ENCODE data around the gene HERC3. TPM values are rescaled to one million over a fixed set of nuclear protein-coding genes. Genes with fewer than 3 reads are reported as not detected.

HERC3 gene
- total and polyA plus RNA-seq, 4 donors, result 5.1 to 22.1 (median 10.0) TPM

DNA sequence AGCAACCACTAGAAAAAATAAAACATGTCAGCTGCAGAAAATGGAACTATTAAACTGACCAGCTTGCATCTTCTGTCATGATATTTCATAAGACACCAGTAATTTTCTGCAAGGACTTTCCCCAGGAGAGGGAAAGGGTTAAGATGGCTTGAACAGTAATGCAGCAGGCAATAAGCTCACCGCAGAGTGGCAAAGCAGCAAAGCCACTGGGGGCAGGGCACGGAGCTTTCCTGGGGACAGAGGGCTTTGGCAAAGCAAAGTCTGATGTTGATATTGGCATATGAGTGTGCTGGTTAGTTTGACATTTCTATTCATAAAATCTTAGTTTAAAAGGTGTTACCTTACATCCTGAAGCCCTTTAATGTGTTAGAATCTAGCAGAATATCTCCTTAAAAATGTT is 160.5 kb downstream of the HERC3 start:
- Histone ChIP-seq H3K4me3 (ENCODE audit: low read depth in 1 of 3, low read length in 3 of 3) (peak overlapping the region in 2 of 3 donors; percentile 12 to 22), H3K36me3 (ENCODE audit: control insufficient read depth in 4 of 4, insufficient read depth in 3 of 4, low read depth in 1 of 4, low read length in 3 of 4) (peaks cover 0 to 20% (median 15%) of the 10 kb centered on the region in 4 donors), H3K27me3 (ENCODE audit: control insufficient read depth in 4 of 4, insufficient read depth in 4 of 4, low read length in 3 of 4) (no peaks in the 10 kb centered on the region), H3K9me3 (ENCODE audit: control insufficient read depth in 4 of 4, low read length in 3 of 4) (no peaks in the 10 kb centered on the region), H3K9ac (ENCODE audit: low read depth in 1 of 2, low read length in 2 of 2) (peak overlapping the region; percentile 12 to 72), H3K27ac (ENCODE audit: low read depth in 1 of 2, low read length in 2 of 2) (peak overlapping the region; percentile 71 to 86), H3K4me1 (ENCODE audit: control insufficient read depth in 4 of 4, insufficient read depth in 4 of 4, low read length in 3 of 4) (peaks cover 2 to 45% (median 38%) of the 10 kb centered on the region in 4 donors)
- WGBS, result 32% methylated on average over 2 of the region's 2 CpGs
- TF ChIP-seq, protein P1, sequence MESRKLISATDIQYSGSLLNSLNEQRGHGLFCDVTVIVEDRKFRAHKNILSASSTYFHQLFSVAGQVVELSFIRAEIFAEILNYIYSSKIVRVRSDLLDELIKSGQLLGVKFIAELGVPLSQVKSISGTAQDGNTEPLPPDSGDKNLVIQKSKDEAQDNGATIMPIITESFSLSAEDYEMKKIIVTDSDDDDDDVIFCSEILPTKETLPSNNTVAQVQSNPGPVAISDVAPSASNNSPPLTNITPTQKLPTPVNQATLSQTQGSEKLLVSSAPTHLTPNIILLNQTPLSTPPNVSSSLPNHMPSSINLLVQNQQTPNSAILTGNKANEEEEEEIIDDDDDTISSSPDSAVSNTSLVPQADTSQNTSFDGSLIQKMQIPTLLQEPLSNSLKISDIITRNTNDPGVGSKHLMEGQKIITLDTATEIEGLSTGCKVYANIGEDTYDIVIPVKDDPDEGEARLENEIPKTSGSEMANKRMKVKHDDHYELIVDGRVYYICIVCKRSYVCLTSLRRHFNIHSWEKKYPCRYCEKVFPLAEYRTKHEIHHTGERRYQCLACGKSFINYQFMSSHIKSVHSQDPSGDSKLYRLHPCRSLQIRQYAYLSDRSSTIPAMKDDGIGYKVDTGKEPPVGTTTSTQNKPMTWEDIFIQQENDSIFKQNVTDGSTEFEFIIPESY (IDR thresholded peaks at IDR 0.05), result no peak
- TF ChIP-seq, protein P2, sequence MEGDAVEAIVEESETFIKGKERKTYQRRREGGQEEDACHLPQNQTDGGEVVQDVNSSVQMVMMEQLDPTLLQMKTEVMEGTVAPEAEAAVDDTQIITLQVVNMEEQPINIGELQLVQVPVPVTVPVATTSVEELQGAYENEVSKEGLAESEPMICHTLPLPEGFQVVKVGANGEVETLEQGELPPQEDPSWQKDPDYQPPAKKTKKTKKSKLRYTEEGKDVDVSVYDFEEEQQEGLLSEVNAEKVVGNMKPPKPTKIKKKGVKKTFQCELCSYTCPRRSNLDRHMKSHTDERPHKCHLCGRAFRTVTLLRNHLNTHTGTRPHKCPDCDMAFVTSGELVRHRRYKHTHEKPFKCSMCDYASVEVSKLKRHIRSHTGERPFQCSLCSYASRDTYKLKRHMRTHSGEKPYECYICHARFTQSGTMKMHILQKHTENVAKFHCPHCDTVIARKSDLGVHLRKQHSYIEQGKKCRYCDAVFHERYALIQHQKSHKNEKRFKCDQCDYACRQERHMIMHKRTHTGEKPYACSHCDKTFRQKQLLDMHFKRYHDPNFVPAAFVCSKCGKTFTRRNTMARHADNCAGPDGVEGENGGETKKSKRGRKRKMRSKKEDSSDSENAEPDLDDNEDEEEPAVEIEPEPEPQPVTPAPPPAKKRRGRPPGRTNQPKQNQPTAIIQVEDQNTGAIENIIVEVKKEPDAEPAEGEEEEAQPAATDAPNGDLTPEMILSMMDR (IDR thresholded peaks at IDR 0.05; ENCODE audit: low read depth, low read length, missing input control), result no peak
- TF ChIP-seq GABPA (IDR thresholded peaks at IDR 0.05 in 1 of 2, conservative IDR thresholded peaks at IDR 0.05 in 1 of 2) (no peak), RXRA (IDR thresholded peaks at IDR 0.05) (peak; percentile 53 to 61), FOXA1 (IDR thresholded peaks at IDR 0.05) (peak; percentile 67), JUND (IDR thresholded peaks at IDR 0.05) (peak in 1 of 2 donors; percentile 40), SP1 (IDR thresholded peaks at IDR 0.05) (peak; percentile 90), HNF4A (conservative IDR thresholded peaks at IDR 0.05) (peak; percentile 78 to 80), YY1 (IDR thresholded peaks at IDR 0.05) (peak; percentile 28), NR2F2 (IDR thresholded peaks at IDR 0.05) (no peak), HNF4G (IDR thresholded peaks at IDR 0.05) (peak; percentile 59), EGR1 (IDR thresholded peaks at IDR 0.05; ENCODE audit: low read depth in 2 of 2) (no peak), RAD21 (IDR thresholded peaks at IDR 0.05) (peak; percentile 34 to 66), TAF1 (conservative IDR thresholded peaks at IDR 0.05) (no peak), FOXA2 (IDR thresholded peaks at IDR 0.05) (peak; percentile 87)
- TF ChIP-seq, protein P3, sequence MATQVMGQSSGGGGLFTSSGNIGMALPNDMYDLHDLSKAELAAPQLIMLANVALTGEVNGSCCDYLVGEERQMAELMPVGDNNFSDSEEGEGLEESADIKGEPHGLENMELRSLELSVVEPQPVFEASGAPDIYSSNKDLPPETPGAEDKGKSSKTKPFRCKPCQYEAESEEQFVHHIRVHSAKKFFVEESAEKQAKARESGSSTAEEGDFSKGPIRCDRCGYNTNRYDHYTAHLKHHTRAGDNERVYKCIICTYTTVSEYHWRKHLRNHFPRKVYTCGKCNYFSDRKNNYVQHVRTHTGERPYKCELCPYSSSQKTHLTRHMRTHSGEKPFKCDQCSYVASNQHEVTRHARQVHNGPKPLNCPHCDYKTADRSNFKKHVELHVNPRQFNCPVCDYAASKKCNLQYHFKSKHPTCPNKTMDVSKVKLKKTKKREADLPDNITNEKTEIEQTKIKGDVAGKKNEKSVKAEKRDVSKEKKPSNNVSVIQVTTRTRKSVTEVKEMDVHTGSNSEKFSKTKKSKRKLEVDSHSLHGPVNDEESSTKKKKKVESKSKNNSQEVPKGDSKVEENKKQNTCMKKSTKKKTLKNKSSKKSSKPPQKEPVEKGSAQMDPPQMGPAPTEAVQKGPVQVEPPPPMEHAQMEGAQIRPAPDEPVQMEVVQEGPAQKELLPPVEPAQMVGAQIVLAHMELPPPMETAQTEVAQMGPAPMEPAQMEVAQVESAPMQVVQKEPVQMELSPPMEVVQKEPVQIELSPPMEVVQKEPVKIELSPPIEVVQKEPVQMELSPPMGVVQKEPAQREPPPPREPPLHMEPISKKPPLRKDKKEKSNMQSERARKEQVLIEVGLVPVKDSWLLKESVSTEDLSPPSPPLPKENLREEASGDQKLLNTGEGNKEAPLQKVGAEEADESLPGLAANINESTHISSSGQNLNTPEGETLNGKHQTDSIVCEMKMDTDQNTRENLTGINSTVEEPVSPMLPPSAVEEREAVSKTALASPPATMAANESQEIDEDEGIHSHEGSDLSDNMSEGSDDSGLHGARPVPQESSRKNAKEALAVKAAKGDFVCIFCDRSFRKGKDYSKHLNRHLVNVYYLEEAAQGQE (IDR thresholded peaks at IDR 0.05), result peak; percentile 50
- TF ChIP-seq, protein P4, sequence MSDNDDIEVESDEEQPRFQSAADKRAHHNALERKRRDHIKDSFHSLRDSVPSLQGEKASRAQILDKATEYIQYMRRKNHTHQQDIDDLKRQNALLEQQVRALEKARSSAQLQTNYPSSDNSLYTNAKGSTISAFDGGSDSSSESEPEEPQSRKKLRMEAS (IDR thresholded peaks at IDR 0.05), result peak; percentile 37
- TF ChIP-seq, protein P5, sequence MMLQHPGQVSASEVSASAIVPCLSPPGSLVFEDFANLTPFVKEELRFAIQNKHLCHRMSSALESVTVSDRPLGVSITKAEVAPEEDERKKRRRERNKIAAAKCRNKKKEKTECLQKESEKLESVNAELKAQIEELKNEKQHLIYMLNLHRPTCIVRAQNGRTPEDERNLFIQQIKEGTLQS (IDR thresholded peaks at IDR 0.05), result no peak
- DNase-seq (ENCODE audit: low spot score), result no peak

Measured in liver (tissue), 9 donors.